Ishikawa (cell line): ENCODE measurements around the gene MRPL24.

Experiments
- CEBPB ChIP-seq: IDR thresholded peaks from 2 replicates; pipeline ENCODE4 v1.6.1; 2012
- CREB1 ChIP-seq: IDR thresholded peaks from 2 replicates; pipeline ENCODE4 v1.6.1; 2012; ENCODE audit warnings: low read depth
- EP300 ChIP-seq: IDR thresholded peaks from 2 replicates; pipeline ENCODE4 v1.6.1; 2012; ENCODE audit warnings: borderline replicate concordance
- MAX ChIP-seq: IDR thresholded peaks from 2 replicates; pipeline ENCODE4 v1.6.1; 2012
- RAD21 ChIP-seq: IDR thresholded peaks from 2 replicates; pipeline ENCODE4 v1.6.1; 2012; ENCODE audit warnings: low read depth
- REST ChIP-seq: IDR thresholded peaks from 2 replicates; pipeline ENCODE4 v1.6.1; 2012; ENCODE audit warnings: low read depth, mild to moderate bottlenecking
- TAF1 ChIP-seq: IDR thresholded peaks from 2 replicates; pipeline ENCODE4 v1.6.1; 2012; ENCODE audit warnings: low read depth, mild to moderate bottlenecking
- TCF12 ChIP-seq: IDR thresholded peaks from 2 replicates; pipeline ENCODE4 v1.6.1; 2012; ENCODE audit warnings: low read depth
- TEAD4 ChIP-seq: IDR thresholded peaks from 2 replicates; pipeline ENCODE4 v1.6.1; 2012
- USF1 ChIP-seq: IDR thresholded peaks from 2 replicates; pipeline ENCODE4 v1.6.1; 2012
- YY1 ChIP-seq: IDR thresholded peaks from 2 replicates; pipeline ENCODE4 v1.6.1; 2012; ENCODE audit warnings: low read depth
- ZBTB7A ChIP-seq: IDR thresholded peaks from 2 replicates; pipeline ENCODE4 v1.6.1; 2012; ENCODE audit warnings: low read depth

GRCh38 chr1:156755527-156755950 lies 14.7 kb upstream of the MRPL24 start:
- no peak for TF ChIP-seq TAF1
- TF ChIP-seq EP300 = no peak
- no peak for TF ChIP-seq USF1
- TF ChIP-seq YY1 = no peak
- TF ChIP-seq CREB1 = no peak
- no peak for TF ChIP-seq REST
- TF ChIP-seq MAX = no peak
- no peak for TF ChIP-seq TEAD4
- no peak for TF ChIP-seq RAD21
- TF ChIP-seq TCF12 = no peak
- TF ChIP-seq ZBTB7A = no peak
- TF ChIP-seq CEBPB = no peak
